ENCODE data around the gene SOX5.
"Not testable (repeated sequence)": the region's sequence is repeated elsewhere in the genome, so short reads cannot be mapped to it uniquely, and the experiment has no call there.

SOX5 gene

GRCh38 chr12:23834076-23834475, 115.4 kb downstream of the SOX5 start:
- DNase-seq (ENCODE audit: low spot score): no peak

GRCh38 chr12:23831739-23832138, 117.7 kb downstream of the SOX5 start:
- no peak for DNase-seq (ENCODE audit: low spot score)

GRCh38 chr12:23830210-23830609, 119.3 kb downstream of the SOX5 start:
- DNase-seq (ENCODE audit: low spot score): no peak

- no peak for DNase-seq (ENCODE audit: low spot score)
These were observed 122.1 kb downstream of the SOX5 start for GRCh38 chr12:23827353-23827752.

GRCh38 chr12:23825124-23825523, 124.3 kb downstream of the SOX5 start:
- not testable (repeated sequence) for DNase-seq (ENCODE audit: low spot score)

- no peak for DNase-seq (ENCODE audit: low spot score)
These were observed 125.1 kb downstream of the SOX5 start for GRCh38 chr12:23824358-23824757.

GRCh38 chr12:23822883-23823282, 126.6 kb downstream of the SOX5 start:
- DNase-seq (ENCODE audit: low spot score): not testable (repeated sequence)

GRCh38 chr12:23817345-23817744, 132.1 kb downstream of the SOX5 start:
- no peak for DNase-seq (ENCODE audit: low spot score)

- DNase-seq (ENCODE audit: low spot score): no peak
These were observed 133.0 kb downstream of the SOX5 start for GRCh38 chr12:23816394-23816851.

- DNase-seq (ENCODE audit: low spot score): no peak
These were observed 133.7 kb downstream of the SOX5 start for GRCh38 chr12:23815810-23816209.

- no peak for DNase-seq (ENCODE audit: low spot score)
These were observed 136.3 kb downstream of the SOX5 start for GRCh38 chr12:23813206-23813605.

GRCh38 chr12:23810329-23810902, 139.1 kb downstream of the SOX5 start:
- no peak for DNase-seq (ENCODE audit: low spot score)

GRCh38 chr12:23803540-23803939, 145.9 kb downstream of the SOX5 start:
- DNase-seq (ENCODE audit: low spot score): no peak

GRCh38 chr12:23795494-23795893, 154.0 kb downstream of the SOX5 start:
- no peak for DNase-seq (ENCODE audit: low spot score)

- DNase-seq (ENCODE audit: low spot score): no peak
These were observed 168.4 kb downstream of the SOX5 start for GRCh38 chr12:23781118-23781517.

- DNase-seq (ENCODE audit: low spot score): no peak
These were observed 174.3 kb downstream of the SOX5 start for GRCh38 chr12:23775208-23775607.

GRCh38 chr12:23771240-23771949, 178.1 kb downstream of the SOX5 start:
- no peak for DNase-seq (ENCODE audit: low spot score)

GRCh38 chr12:23770202-23770938, 179.1 kb downstream of the SOX5 start:
- DNase-seq (ENCODE audit: low spot score): no peak

- no peak for DNase-seq (ENCODE audit: low spot score)
These were observed 181.6 kb downstream of the SOX5 start for GRCh38 chr12:23767834-23768233.

GRCh38 chr12:23763724-23764123, 185.7 kb downstream of the SOX5 start:
- no peak for DNase-seq (ENCODE audit: low spot score)

GRCh38 chr12:23760495-23760894, 189.0 kb downstream of the SOX5 start:
- no peak for DNase-seq (ENCODE audit: low spot score)

- DNase-seq (ENCODE audit: low spot score): no peak
These were observed 190.9 kb downstream of the SOX5 start for GRCh38 chr12:23758608-23759007.

- no peak for DNase-seq (ENCODE audit: low spot score)
These were observed 191.9 kb downstream of the SOX5 start for GRCh38 chr12:23757541-23757962.

Data from activated CD4-positive, alpha-beta T cell treated with anti-CD3 and anti-CD28 coated beads, Interleukin-2, Interleukin-4, amounts not matched to agents 100 ng/mL and 50 ng/mL, durations not matched to agents 16 hours and 8 hours (primary cell).